Smooth muscle cell (in vitro differentiated cells): Measurements from ENCODE around the gene HRK. TPM values are rescaled to one million over a fixed set of nuclear protein-coding genes. Genes with fewer than 3 reads are reported as not detected.

Source experiments
- DNase-seq: peaks from one replicate; lab custom pipeline; 2025; ENCODE audit not compliant: unreplicated experiment; lab: John Stamatoyannopoulos, UW
- H2AFZ ChIP-seq: fragments of 200-600 bp; sonication (generic); 2 replicates; pipeline ENCODE4 v1.6.0; 2016; ENCODE audit warnings: antibody characterized with exemption, low read depth, mild to moderate bottlenecking
- H3F3A ChIP-seq: fragments of 200-600 bp; sonication (generic); 2 replicates; pipeline ENCODE4 v1.6.0; 2017; ENCODE audit warnings: antibody characterized with exemption, low read depth
- H3K27ac ChIP-seq: fragments of 200-600 bp; sonication (generic); 2 replicates; pipeline ENCODE4 v1.5.1; 2016; ENCODE audit warnings: low read depth, mild to moderate bottlenecking
- H3K27me3 ChIP-seq: fragments of 200-600 bp; sonication (generic); 2 replicates; pipeline ENCODE4 v1.6.1; 2016; ENCODE audit warnings: low read depth, mild to moderate bottlenecking
- H3K36me3 ChIP-seq: fragments of 200-600 bp; sonication (generic); 2 replicates; pipeline ENCODE4 v1.5.1; 2016; ENCODE audit warnings: low read depth
- H3K4me1 ChIP-seq: fragments of 200-600 bp; sonication (generic); 2 replicates; pipeline ENCODE4 v1.5.1; 2016; ENCODE audit warnings: low read depth
- H3K4me2 ChIP-seq: fragments of 200-600 bp; sonication (generic); 2 replicates; pipeline ENCODE4 v1.6.0; 2016; ENCODE audit warnings: mild to moderate bottlenecking
- H3K4me3 ChIP-seq: fragments of 200-600 bp; sonication (generic); 2 replicates; pipeline ENCODE4 v1.5.1; 2016; ENCODE audit warnings: mild to moderate bottlenecking
- H3K79me2 ChIP-seq: fragments of 200-600 bp; sonication (generic); 2 replicates; pipeline ENCODE4 v1.6.0; 2016; ENCODE audit warnings: low read depth, mild to moderate bottlenecking
- H3K9ac ChIP-seq: fragments of 200-600 bp; sonication (generic); 2 replicates; pipeline ENCODE4 v1.6.0; 2016; ENCODE audit warnings: low read depth
- H3K9me3 ChIP-seq: fragments of 200-600 bp; sonication (generic); replicated peaks from 2 replicates; pipeline ENCODE4 v1.5.1; 2016; ENCODE audit warnings: low read depth
- H4K20me1 ChIP-seq: fragments of 200-600 bp; sonication (generic); 2 replicates; pipeline ENCODE4 v1.6.0; 2016; ENCODE audit warnings: low read depth
- CTCF ChIP-seq: fragments of 200-600 bp; sonication (generic); IDR thresholded peaks from 2 replicates; pipeline ENCODE4 v1.5.1; 2017; ENCODE audit warnings: borderline replicate concordance, mild to moderate bottlenecking, antibody characterized with exemption; ENCODE audit not compliant: insufficient read depth, poor library complexity, severe bottlenecking
- WGBS: methylation state at CpG from one replicate; pipeline ENCODE4 v1.1.7; 2016; ENCODE audit warnings: low lambda C conversion rate; 5-methylcytosine and 5-hydroxymethylcytosine counted together
- polyA plus RNA-seq: library from polyadenylated mRNA; unstranded; fragments of >200 nt; fragmentation: Nextera tagmentation; extraction: Ambion mirVana; gene quantifications from 2 replicates; pipeline ENCODE4 v1.2.1, GENCODE V29; 2016
- total RNA-seq: library from RNA; depleted of rRNA; stranded (reverse); fragments of >200 nt; gene quantifications from 2 replicates; pipeline ENCODE4 v1.2.3, GENCODE V29; 2014

The HRK gene
- total and polyA plus RNA-seq, 2 experiments from 2014 or later = 0.04 TPM; not detected in 1

- Histone ChIP-seq H3K4me3 (no peak overlapping the region), H3K9ac (no peak overlapping the region), H3K4me1 (peaks cover 6% of the 10 kb centered on the region), H2AFZ (no peak overlapping the region), H3F3A (peaks cover 5% of the 10 kb centered on the region), H3K36me3 (peaks cover 4% of the 10 kb centered on the region), H3K27me3 (no peaks in the 10 kb centered on the region), H4K20me1 (peaks cover 100% of the 10 kb centered on the region), H3K79me2 (peaks cover 54% of the 10 kb centered on the region), H3K4me2 (no peak overlapping the region), H3K27ac (no peak overlapping the region), H3K9me3 (no peaks in the 10 kb centered on the region)
- TF ChIP-seq CTCF = no peak
- no peak for DNase-seq
- WGBS = 86% methylated on average over 9 of the region's 9 CpGs
Observed at GRCh38 chr12:116927244-116927940, 46.2 kb upstream of the HRK start.

- H2AFZ ChIP-seq = no peak overlapping the region
- 88% methylated on average over 8 of the region's 8 CpGs for WGBS
- no peaks in the 10 kb centered on the region for H3K9me3 ChIP-seq
- H3K27ac ChIP-seq = no peak overlapping the region
- no peak for TF ChIP-seq CTCF
- H4K20me1 ChIP-seq = peaks cover 100% of the 10 kb centered on the region
- peaks cover 6% of the 10 kb centered on the region for H3K4me1 ChIP-seq
- peaks cover 62% of the 10 kb centered on the region for H3K79me2 ChIP-seq
- H3K36me3 ChIP-seq = peaks cover 4% of the 10 kb centered on the region
- H3F3A ChIP-seq = peaks cover 5% of the 10 kb centered on the region
- H3K4me2 ChIP-seq = no peak overlapping the region
- no peaks in the 10 kb centered on the region for H3K27me3 ChIP-seq
- DNase-seq = no peak
- no peak overlapping the region for H3K9ac ChIP-seq
- no peak overlapping the region for H3K4me3 ChIP-seq
Observed at GRCh38 chr12:116926283-116927243, 45.3 kb upstream of the HRK start.

- no peak for TF ChIP-seq CTCF
- Histone ChIP-seq H3K79me2 (peaks cover 60% of the 10 kb centered on the region), H3K9ac (no peak overlapping the region), H3K36me3 (peaks cover 1% of the 10 kb centered on the region), H2AFZ (no peak overlapping the region), H3K27ac (peak overlapping the region; percentile 39), H3K9me3 (no peaks in the 10 kb centered on the region), H3K4me1 (peaks cover 6% of the 10 kb centered on the region), H4K20me1 (peaks cover 100% of the 10 kb centered on the region), H3K4me2 (peak overlapping the region; percentile 43), H3F3A (no peaks in the 10 kb centered on the region), H3K27me3 (no peaks in the 10 kb centered on the region), H3K4me3 (no peak overlapping the region)
- whole genome bisulfite sequencing = 54% methylated on average over 5 of the region's 5 CpGs
- DNase-seq = no peak
Observed at GRCh38 chr12:116924558-116925453, 43.6 kb upstream of the HRK start.
